PFSK-1 (cell line): ENCODE measurements around the gene USP48.

Experiments used
- POLR2AphosphoS5 ChIP-seq: IDR thresholded peaks from 2 replicates; pipeline ENCODE4 v1.6.1; 2012; ENCODE audit warnings: low read depth, mild to moderate bottlenecking, control low read depth, low read length, moderate library complexity
- SIN3A ChIP-seq: IDR thresholded peaks from 2 replicates; pipeline ENCODE4 v1.6.1; 2012; ENCODE audit warnings: mild to moderate bottlenecking, low read length, moderate library complexity, borderline replicate concordance; ENCODE audit not compliant: insufficient read depth

- TF ChIP-seq SIN3A: no peak
- TF ChIP-seq POLR2AphosphoS5: no peak
These were observed 20.9 kb downstream of the USP48 start for GRCh38 chr1:21762022-21762404.
